ENCODE data around the gene IZUMO2. TPM values are rescaled to one million over a fixed set of nuclear protein-coding genes. Genes with fewer than 3 reads are reported as not detected.

The IZUMO2 gene
- not detected in 2 replicates for total RNA-seq

DNA sequence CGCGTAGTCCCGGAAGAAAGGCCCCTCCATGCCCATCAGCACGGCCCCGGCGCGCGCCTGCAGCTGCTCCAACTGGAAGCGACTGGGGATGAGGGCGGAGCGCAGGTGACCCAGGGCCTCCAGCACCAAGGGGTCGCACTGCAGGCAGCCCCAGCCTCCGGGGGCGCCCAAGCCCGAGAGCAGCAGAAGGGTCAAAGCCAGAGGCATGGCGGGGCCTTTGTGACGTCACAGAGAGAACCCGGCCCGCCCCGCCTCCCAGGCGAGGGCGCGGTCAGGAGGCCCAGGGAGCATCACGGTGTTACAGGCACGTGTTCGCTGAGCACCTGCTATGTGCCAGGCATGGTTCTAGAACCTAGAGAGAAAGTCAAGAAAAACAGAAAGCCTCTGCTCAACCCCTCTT, at the start of gene IZUMO2:
IZUMO2 (minus strand) TSS at position 294 of the 400 bp plus-strand sequence; CDS start at position 207, 87 bp downstream.
- no peak for DNase-seq (ENCODE audit: low read depth)

DNA sequence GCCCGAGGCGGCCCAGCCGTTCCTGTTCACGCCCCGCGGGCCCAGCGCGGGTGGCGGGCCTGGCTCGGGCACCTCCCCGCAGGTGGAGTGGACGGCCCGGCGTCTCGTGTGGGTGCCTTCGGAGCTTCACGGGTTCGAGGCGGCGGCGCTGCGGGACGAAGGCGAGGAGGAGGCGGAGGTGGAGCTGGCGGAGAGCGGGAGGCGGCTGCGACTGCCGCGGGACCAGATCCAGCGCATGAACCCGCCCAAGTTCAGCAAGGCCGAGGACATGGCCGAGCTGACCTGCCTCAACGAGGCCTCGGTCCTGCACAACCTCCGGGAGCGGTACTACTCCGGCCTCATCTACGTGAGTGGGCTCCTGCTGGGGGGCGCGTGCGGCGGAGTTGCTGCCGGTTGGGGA, 47.3 kb upstream of the IZUMO2 start:
- DNase-seq (ENCODE audit: low read depth), result no peak

DNA sequence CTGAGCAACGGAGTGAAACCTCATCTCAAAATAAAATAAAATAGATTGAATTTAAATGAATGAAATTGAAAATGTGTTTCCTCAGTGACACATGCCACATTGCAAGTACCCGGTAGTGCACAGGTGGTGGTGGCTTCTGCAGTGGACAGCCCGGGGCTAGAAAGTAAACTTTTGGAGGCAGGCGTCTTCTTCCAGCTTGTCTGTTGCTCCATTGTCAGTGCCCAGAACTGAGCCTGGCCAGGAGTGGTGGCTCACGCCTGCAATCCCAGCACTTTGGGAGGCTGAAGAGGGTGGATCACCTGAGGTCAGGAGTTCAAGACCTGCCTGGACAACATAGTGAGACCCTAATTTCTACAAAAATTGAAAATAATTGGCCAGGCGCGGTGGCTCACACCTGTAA, 46.0 kb upstream of the IZUMO2 start:
- no peak for DNase-seq (ENCODE audit: low read depth)

DNA sequence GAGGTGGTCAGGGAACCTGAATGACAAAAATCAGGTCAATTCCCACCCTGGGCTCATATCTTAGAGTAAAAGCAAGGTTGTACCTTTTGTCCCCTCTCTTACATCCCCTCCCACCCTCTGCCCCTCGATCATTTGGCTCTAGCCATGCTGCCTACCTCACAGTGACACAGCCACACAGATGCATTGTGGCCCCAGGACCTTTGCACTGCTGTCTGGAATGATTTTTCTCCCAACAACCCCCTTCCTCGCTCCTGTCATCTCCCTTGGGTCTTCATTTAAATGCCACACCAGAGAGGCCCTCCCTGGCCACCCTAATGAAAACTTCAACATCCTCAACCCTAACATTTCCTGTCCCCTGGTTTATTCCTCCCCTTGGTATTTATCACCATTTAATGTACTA, 44.6 kb upstream of the IZUMO2 start:
- DNase-seq (ENCODE audit: low read depth), result no peak

DNA sequence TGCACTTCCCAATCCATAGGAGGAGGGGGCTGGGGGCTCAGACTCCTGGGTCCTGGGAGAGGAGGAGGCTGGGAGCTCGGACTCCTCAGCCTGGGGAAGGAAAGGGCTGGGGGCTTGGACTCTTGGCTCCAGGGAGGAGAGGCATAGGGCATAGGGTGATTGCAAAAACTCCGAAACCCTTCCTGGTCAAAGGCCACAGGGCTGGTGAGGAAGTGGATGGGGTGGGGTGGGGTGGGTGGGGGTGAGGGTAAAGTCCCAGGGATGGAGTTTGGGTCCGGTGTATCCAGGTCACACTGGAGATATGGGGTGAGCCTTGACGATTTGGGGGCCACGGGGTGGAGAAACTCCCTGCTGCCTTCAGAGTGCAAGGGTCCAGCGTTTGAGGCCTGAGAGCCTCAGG, 43.1 kb upstream of the IZUMO2 start:
- DNase-seq (ENCODE audit: low read depth), result no peak

DNA sequence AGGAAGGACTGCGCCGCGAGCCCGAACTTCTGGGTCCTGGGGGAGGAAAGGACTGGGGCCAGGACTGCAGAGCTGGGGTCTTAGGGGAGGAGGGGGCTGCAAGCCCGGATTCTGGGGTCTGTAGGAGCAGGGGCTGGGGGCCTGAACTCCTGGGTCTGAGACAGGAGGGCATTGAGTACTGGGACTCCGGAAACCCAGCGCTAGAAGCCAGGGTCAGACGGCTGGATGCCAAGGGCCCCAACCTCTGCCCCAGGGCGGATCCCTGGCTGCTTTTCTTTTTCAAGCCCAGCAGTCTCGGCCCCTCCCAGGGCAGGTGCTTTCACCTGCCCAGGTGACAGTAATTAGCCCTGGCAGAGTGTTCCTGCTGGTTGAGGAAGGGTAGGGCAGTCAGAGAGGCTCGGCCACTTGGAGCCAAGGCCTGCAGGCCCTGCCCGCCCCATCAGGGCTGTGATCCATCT, 42.6 kb upstream of the IZUMO2 start:
- no peak for DNase-seq (ENCODE audit: low read depth)

DNA sequence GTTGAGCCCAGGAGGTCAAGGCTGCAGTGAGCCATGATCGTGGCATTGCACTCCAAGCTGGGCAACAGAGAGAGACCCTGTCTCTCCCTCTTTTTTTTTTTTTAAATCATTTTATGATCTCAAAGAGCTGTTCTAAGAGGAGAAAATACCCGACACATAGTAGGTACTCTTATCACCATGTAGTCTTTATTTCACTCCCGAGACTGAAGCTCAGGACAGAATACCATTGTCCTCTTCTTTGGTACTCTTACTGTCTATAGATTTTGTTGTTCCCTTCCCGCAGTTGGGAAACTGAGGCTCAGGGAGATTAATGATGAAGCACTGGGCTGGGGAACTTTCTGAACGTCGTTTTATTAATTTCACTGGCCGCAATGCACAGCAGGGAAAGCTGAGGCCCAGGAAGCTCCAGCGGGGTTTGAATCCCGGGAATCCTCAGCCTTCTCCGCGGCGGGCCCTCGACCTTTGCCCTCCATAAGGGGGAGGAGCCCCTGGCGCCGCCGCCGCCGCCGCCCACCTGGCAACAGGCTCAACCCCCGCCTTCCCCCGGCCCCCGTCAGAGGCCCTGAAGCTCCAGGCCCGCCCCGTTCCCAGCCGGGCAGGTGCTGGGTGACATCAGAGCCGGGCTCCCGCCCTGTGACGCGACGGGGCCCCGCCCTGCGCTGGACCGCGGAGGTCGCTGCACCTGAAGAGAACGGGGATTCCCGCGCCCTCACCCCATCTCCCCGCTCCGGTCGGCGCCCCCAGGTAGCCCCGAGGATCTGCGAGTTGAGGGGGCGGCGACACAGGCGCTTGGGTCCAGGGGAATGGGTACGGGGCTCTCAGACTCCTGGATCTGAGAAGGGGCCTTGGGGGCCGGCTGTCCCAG, 42.0 kb upstream of the IZUMO2 start:
- DNase-seq (ENCODE audit: low read depth), result no peak

DNA sequence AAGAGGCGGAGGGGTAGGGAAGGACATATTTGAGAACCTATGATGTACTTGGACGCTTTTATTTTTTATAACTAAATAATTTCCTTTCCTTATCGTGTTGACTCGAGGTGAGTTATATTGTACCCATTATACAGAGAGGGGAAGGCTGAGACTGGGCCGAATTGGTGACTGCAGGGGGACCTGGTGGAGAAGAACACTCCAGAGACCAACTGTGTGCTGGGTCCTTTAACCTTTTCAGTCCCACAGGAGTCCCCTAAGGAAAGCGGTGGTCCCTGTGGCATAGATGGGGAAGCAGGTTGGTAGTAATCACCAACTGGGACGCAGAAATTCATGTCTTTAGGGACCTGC, 41.0 kb upstream of the IZUMO2 start:
- no peak for DNase-seq (ENCODE audit: low read depth)

DNA sequence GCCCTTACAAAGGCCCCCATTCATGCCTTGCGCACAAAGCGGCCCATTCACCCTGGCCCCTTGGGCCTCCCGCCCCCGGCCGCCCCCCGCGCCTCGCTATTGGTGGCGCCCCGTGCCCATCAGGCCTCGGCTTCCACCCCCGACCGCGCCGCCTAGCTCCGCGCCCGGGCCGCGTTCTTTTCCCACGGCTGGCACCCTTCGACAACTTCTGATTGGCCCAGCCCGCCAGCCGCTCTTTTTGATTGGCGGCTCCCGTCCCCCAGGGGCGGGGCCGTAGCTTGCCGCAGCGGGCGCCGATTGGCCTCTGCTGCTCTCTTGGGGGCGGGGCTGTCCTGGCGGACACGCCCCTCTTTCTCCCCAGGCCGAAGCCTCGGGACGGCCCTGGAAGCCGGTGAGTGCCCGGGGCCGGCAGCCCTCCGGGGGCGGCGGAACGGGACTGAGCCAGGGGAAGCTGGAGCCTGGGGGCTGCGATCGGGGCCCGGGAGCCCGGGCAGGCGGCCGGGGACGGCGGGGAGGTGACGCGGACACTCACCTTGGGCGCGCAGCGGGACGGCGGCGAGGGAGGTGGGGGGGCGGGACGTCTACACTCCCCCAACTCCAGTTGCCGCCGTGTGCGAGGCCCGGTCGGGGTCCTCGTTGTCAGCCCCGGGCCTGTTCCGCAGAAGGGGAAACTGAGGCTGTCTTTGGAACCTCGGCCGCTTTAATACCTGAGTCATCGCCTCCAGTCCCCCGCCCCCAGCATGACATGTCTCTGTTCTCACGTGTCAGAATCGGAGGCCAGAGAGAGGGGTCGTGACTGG, 40.4 kb upstream of the IZUMO2 start, which contains the start of gene MYH14:
MYH14 (plus strand) TSS at position 342 of the 800 bp plus-strand sequence. CDS start 6,744 bp downstream, outside the sequence.
- peak; percentile 9 for DNase-seq (ENCODE audit: low read depth)

DNA sequence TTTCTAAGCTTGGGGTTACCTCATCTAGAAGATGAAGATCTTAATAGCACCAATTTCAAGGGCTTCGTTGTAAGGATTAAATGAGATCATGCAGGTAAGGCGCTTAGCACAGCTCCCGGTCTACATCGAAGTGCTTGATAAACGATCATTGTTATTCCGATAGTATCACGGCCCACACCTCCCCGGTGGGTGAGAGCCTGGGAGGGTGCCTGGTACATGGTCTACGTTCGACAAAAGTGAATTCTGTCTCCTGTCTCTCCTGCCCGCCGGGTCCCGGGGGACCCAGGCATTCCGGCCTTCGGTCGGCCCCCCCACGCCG, 39.8 kb upstream of the IZUMO2 start:
- no peak for DNase-seq (ENCODE audit: low read depth)

DNA sequence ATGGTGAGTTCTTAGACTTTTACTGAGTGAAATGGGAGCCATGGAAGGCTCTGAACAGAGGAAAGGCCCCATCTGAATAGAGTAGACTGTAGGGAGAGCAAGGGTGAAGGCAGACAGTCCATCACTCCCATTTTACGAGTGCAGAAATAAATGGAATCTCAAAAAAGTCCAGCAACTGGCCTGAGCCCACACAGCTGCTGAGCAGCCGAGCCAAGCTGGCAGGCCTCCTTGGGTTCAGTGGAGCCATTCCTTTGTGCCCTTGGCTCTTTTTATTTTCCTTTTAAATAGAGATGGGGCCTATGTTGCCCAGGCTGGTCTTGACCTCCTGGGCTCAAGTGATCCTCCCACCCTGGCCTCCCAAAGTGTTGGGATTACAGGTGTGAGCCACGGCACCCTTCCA, 39.3 kb upstream of the IZUMO2 start:
- no peak for DNase-seq (ENCODE audit: low read depth)

DNA sequence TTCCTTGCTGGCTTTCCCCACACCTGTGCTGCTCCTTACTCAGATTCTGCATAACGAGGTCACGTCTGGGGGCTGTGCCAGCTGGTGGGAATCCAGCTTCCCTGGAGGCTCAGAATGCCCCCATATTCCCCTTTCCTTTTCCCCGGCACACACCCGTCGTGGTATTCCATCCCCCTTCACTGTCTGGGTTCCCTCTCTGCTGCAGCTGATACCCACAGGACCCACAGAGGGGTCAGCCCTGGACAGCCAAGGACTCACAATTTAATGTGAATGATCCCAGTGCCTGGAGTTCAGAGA, 36.1 kb upstream of the IZUMO2 start:
- DNase-seq (ENCODE audit: low read depth), result no peak

DNA sequence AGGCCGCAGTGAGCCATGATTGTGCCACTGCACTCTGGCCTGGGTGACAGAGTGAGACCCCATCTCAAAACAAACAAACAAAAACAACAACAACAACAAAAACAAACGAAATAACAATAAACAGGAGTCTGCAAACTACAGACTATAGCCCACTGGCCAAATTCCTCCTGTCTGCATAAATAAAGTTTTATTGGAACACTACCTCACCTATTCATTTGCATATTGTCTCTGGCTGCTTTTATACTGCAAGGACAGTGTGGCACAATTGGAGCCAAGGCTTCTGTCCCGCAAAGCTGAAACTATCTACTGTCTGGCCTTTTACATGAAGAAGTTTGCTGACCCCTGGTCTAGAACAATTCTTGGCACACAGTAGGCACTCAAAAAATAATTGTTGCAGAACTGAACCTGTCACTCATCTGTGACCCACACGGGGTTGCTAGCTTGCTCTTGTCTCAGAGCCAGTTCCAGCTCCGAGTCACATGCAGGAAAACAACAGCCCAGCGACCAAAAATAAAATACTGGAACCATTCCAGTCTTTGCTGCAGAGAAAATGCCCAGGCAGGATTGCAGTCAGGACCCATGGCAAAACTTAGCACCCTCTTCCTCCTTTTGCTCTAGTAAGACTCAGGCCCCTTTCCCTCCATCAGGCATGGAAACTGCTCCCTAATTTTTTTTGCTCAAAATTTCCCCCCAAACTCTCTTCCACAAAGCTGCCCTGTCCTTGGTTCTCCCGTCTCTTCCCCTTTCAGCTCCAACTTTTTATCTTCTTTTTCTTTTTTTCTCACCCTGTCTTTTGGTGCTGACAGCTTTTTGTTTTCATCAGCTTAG, 35.6 kb upstream of the IZUMO2 start:
- no peak for DNase-seq (ENCODE audit: low read depth)

DNA sequence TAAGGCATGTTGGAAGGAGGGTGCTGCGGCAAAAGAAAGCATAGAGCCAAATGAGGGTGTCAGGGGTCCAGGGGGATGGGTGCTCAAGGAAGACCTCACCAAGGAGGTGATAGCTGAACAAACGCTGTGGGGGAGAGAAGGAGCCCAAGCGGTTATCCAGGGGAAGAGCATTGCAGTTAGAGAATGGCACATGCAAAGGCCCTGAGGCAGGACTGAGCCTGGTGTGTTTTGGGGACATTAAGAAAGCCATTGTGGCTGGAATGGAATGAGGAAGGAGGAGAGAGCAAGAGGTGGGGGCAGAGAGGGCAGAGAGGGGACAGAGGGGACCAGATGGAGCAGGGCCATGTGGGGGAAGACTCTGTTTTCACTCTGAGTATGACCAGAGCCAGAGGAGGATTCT, 34.3 kb upstream of the IZUMO2 start:
- DNase-seq (ENCODE audit: low read depth), result no peak

DNA sequence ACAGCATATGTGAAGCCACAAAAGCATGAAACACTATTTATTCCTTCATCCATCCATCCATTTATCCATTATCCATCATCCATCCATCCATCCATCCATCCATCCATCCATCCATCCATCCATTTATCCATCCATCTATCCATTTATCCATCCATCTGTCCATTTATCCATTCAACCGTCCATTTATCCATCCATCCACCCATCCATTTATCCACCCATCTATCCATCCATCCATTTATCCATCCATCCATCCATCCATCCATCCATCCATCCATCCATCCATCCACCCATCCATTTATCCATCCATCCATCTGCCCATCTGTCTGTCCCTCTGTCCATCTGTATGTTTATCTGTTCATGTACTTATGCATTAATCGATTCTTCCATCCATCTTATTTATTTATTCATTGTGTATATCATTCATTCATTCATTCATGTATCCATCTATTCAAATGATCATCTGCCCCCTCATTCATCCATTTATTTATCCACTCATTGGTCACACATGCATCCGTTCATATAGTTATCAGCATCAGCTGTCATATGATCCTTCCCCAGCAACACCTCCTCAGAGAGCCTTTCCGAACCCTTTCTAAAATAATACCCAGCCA, 33.3 kb upstream of the IZUMO2 start:
- no peak for DNase-seq (ENCODE audit: low read depth)

DNA sequence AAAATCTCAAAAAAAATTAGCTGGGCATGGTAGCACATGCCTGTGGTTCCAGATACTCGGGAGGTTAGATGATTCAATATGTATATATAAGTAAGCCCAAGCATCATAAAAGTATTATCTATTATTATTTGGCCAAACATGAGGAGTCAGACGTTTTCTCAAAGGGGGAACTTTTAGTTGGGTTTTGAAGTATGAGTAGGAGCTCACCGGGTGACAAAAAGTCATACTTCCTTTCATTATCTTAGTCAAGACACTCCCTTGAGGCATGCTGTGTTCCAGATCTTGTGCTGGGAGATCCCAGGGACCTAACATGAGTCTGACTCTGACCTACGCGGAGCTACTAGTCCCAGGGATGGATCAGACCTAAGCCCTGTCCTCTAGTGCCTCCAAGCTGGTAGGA, 32.1 kb upstream of the IZUMO2 start:
- DNase-seq (ENCODE audit: low read depth), result no peak

DNA sequence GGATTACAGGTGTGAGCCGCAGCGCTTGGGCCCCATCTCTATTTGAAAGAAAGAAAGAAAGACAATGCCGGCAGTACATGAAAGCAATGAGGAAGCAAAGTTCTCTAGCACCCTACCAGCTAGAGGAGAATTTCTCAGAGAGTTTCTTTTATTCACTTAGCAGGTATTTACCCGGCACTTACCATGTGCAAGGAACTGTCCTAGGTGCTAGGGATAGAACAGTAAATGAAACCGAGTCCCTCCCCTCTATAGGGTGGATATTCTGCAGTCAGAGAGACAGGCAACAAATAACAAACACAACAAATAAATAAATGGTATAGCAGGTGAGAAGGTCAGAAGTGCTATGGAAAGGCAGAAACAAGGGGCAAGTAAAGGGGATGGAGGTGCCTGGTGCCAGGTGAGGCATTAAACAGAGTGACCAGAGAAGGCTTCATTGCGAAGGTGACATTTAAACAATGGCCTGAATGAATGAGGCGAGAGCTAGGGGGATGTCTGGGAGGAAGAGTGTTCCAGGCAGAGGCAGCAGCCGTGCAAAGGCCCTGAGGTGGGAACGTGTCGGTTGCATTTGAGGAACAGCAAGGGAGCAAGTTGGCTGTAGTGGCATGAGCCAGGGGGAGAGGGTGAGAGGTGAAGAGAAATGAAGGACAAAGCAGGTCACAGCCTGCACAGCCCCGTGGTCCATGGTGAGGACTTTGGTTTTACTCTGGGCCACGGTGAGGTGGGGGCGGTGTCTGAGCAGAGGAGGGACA, 29.6 kb upstream of the IZUMO2 start:
- no peak for DNase-seq (ENCODE audit: low read depth)

DNA sequence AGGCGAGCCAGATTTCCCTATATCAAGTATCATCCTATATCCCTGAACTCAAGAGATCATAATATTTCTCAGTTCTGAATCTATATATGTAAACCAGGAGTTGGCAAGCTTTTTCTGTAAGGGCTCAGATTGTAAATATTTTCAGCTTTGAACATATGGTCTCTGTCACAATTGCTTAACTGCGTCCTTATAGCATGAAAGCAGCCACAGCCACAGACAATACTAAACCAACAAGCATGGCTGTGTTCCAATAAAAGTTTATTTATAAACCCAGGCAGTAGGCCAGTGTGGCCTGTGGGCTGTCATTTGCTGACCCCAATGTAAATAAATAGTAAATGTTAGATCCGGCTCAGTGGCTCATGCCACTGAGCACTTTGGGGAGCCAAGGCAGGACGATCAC, 28.1 kb upstream of the IZUMO2 start:
- DNase-seq (ENCODE audit: low read depth), result peak; percentile 15

DNA sequence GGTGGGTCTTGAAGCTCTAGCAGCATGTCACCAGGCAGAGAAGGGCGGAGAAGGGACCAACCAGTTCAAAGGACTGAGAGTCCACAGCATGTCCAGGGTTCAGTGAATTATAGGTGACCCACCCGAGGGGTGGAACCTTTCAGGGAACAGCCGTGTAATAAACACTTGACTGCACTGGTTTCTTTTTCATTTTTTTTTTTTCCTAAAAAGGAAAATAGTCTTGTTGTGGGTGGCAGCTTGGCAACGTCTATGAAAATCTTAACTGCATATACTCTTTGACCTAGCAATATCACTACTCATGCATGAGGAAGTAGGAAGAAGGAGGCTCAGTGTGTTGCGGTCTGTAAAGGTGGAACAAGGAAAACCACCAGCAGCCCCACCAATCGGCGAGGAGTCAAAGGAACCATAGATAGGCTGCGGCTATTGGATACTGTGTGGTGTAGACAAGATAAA, 27.4 kb upstream of the IZUMO2 start:
- DNase-seq (ENCODE audit: low read depth), result peak; percentile 42

DNA sequence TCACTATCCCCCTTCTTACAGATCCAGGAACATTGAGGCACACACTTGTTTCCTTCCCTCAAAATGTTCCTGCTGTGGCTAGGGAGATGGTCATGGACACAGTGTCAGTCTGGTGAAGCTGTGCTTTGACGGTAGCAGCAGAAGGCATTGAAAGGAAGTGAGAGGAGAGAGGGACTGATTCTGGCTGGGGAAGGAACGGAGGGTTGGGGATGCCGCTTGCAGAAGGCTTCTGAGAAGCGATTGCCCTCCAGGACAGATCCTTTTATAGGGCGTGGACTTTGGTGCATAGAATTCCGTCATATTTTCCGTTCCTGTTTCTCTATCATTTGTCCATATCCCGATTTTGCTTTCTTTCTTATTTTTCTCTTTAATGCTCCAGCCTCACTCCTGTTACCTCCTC, 26.2 kb upstream of the IZUMO2 start:
- no peak for DNase-seq (ENCODE audit: low read depth)

DNA sequence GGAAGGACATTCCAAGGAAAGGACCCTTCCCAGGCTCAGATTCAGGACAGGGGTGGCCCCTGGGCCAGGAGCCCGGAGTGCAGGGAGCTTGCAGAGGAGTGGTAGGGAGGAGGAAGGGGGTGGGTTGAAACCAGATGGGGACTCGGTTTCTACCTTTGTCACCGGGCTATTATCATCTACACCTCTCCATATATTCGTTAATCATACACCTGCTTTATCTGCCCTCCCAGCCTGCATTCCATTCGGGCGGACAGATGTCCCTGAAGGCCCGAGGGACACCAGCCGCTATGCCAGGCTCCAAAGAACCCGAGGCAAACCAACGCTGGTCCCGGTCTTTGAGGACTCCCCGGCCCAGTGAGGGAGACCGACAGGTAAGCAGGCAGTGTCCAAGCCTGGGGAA, 24.9 kb upstream of the IZUMO2 start:
- DNase-seq (ENCODE audit: low read depth), result no peak
